Chondrocyte (in vitro differentiated cells): ENCODE measurements around the gene MFSD8. TPM values are rescaled to one million over a fixed set of nuclear protein-coding genes. Genes with fewer than 3 reads are reported as not detected.

Experiments
- DNase-seq: peaks from one replicate; pipeline ENCODE4 v3.0.0; 2021; ENCODE audit warnings: mixed read lengths, low spot score
- H3K27ac Mint-ChIP-seq: one replicate; pipeline ENCODE4 v1.8.0; 2021; ENCODE audit warnings: mild to moderate bottlenecking, moderate library complexity, mixed read lengths; ENCODE audit not compliant: unreplicated experiment
- H3K27me3 Mint-ChIP-seq: 2 replicates; pipeline ENCODE4 v1.8.0; 2021; ENCODE audit warnings: low read depth, mixed read lengths
- H3K36me3 Mint-ChIP-seq: 2 replicates; pipeline ENCODE4 v1.8.0; 2021; ENCODE audit warnings: low read depth, mixed read lengths
- H3K4me1 Mint-ChIP-seq: 2 replicates; pipeline ENCODE4 v1.8.0; 2021; ENCODE audit warnings: low read depth, mild to moderate bottlenecking, mixed read lengths
- H3K4me3 Mint-ChIP-seq: one replicate; pipeline ENCODE4 v1.8.0; 2021; ENCODE audit warnings: mild to moderate bottlenecking, moderate library complexity, mixed read lengths; ENCODE audit not compliant: unreplicated experiment
- H3K9me3 Mint-ChIP-seq: 2 replicates; pipeline ENCODE4 v1.8.0; 2021; ENCODE audit warnings: low read depth, mixed read lengths
- CTCF ChIP-seq: fragments of 200-600 bp; sonication (generic); IDR thresholded peaks from 2 replicates; pipeline ENCODE4 v1.5.0; 2021; ENCODE audit warnings: antibody characterized with exemption, mild to moderate bottlenecking, moderate library complexity
- total RNA-seq: library from RNA; stranded (reverse); gene quantifications from 3 replicates; pipeline ENCODE4 v1.2.1, GENCODE V29; 2021

The MFSD8 gene
- total RNA-seq, 1 donor from 2014 or later = 16.4 TPM

GRCh38 chr4:127995776-127996175, 30.8 kb upstream of the MFSD8 start:
- Mint-ChIP-seq H3K27me3 (no peaks in the 10 kb centered on the region), H3K9me3 (peaks cover 16% of the 10 kb centered on the region), H3K36me3 (peaks cover 15% of the 10 kb centered on the region), H3K27ac (no peak overlapping the region), H3K4me3 (no peak overlapping the region), H3K4me1 (peaks cover 11% of the 10 kb centered on the region)
- no peak for TF ChIP-seq CTCF
- no peak for DNase-seq

GRCh38 chr4:127993151-127993550, 28.2 kb upstream of the MFSD8 start:
- peaks cover 9% of the 10 kb centered on the region for H3K36me3 Mint-ChIP-seq
- peaks cover 11% of the 10 kb centered on the region for H3K4me1 Mint-ChIP-seq
- no peak overlapping the region for H3K27ac Mint-ChIP-seq
- no peak for DNase-seq
- no peaks in the 10 kb centered on the region for H3K27me3 Mint-ChIP-seq
- no peak overlapping the region for H3K4me3 Mint-ChIP-seq
- TF ChIP-seq CTCF = no peak
- peaks cover 7% of the 10 kb centered on the region for H3K9me3 Mint-ChIP-seq

GRCh38 chr4:127988638-127989037, 23.7 kb upstream of the MFSD8 start:
- no peaks in the 10 kb centered on the region for H3K27me3 Mint-ChIP-seq
- no peak overlapping the region for H3K4me3 Mint-ChIP-seq
- no peak for DNase-seq
- peaks cover 8% of the 10 kb centered on the region for H3K36me3 Mint-ChIP-seq
- no peak for TF ChIP-seq CTCF
- no peaks in the 10 kb centered on the region for H3K4me1 Mint-ChIP-seq
- no peaks in the 10 kb centered on the region for H3K9me3 Mint-ChIP-seq
- H3K27ac Mint-ChIP-seq = no peak overlapping the region

GRCh38 chr4:127985989-127986388, 21.0 kb upstream of the MFSD8 start:
- peak; percentile 27 for TF ChIP-seq CTCF
- Mint-ChIP-seq H3K4me1 (no peaks in the 10 kb centered on the region), H3K36me3 (peaks cover 8% of the 10 kb centered on the region), H3K4me3 (no peak overlapping the region), H3K27me3 (no peaks in the 10 kb centered on the region), H3K9me3 (no peaks in the 10 kb centered on the region), H3K27ac (no peak overlapping the region)
- no peak for DNase-seq

GRCh38 chr4:127982445-127982844, 17.5 kb upstream of the MFSD8 start:
- Mint-ChIP-seq H3K36me3 (peaks cover 9% of the 10 kb centered on the region), H3K27me3 (no peaks in the 10 kb centered on the region), H3K27ac (no peak overlapping the region), H3K4me3 (no peak overlapping the region), H3K4me1 (no peaks in the 10 kb centered on the region), H3K9me3 (no peaks in the 10 kb centered on the region)
- no peak for TF ChIP-seq CTCF
- DNase-seq = no peak
